Pons (tissue), 1 donor: ENCODE measurements around the gene ARHGAP4.

Experiments used
- DNase-seq: peaks from one replicate; pipeline ENCODE4 v3.0.0-alpha.2; 2016; ENCODE audit warnings: low spot score

ARHGAP4 gene

GRCh38 chrX:153945956-153946943, 20.2 kb upstream of the ARHGAP4 start:
- no peak for DNase-seq

GRCh38 chrX:153944800-153945150, 18.7 kb upstream of the ARHGAP4 start:
- no peak for DNase-seq

- DNase-seq: no peak
Observed at GRCh38 chrX:153944140-153944799, 18.2 kb upstream of the ARHGAP4 start, which contains the start of gene RENBP. Gene RENBP, minus strand, starts transcription at chrX:153944643. Its CDS starts 33 bp downstream, at chrX:153944610.

GRCh38 chrX:153941336-153942252, 15.5 kb upstream of the ARHGAP4 start:
- no peak for DNase-seq

- DNase-seq: no peak
Observed at GRCh38 chrX:153939573-153939972, 13.5 kb upstream of the ARHGAP4 start.

- DNase-seq: no peak
Observed at GRCh38 chrX:153938226-153938786, 12.2 kb upstream of the ARHGAP4 start.

GRCh38 chrX:153937056-153937455, 11.0 kb upstream of the ARHGAP4 start:
- DNase-seq: no peak

- DNase-seq: no peak
Observed at GRCh38 chrX:153935326-153935851, 9.3 kb upstream of the ARHGAP4 start.

- DNase-seq: peak; percentile 41
Observed at GRCh38 chrX:153934762-153935325, 8.8 kb upstream of the ARHGAP4 start, which contains the start of gene NAA10. Gene NAA10, minus strand, starts transcription at chrX:153935037. Its CDS starts 133 bp downstream, at chrX:153934904.

GRCh38 chrX:153934148-153934761, 8.2 kb upstream of the ARHGAP4 start:
- DNase-seq: no peak

GRCh38 chrX:153933748-153934147, 7.7 kb upstream of the ARHGAP4 start:
- no peak for DNase-seq

GRCh38 chrX:153932220-153932915, 6.3 kb upstream of the ARHGAP4 start:
- no peak for DNase-seq

GRCh38 chrX:153931748-153932147, 5.7 kb upstream of the ARHGAP4 start:
- DNase-seq: no peak

GRCh38 chrX:153931151-153931550, 5.1 kb upstream of the ARHGAP4 start:
- DNase-seq: no peak

GRCh38 chrX:153930011-153930910, 4.2 kb upstream of the ARHGAP4 start:
- no peak for DNase-seq

- no peak for DNase-seq
Observed at GRCh38 chrX:153929576-153929975, 3.5 kb upstream of the ARHGAP4 start.

- no peak for DNase-seq
Observed at GRCh38 chrX:153928846-153929245, 2.8 kb upstream of the ARHGAP4 start.

GRCh38 chrX:153927922-153928760, 2.1 kb upstream of the ARHGAP4 start:
- peak; percentile 94 for DNase-seq
